Type B pancreatic cell (in vitro differentiated cells): ENCODE measurements around the gene HOXB7. TPM values are rescaled to one million over a fixed set of nuclear protein-coding genes. Genes with fewer than 3 reads are reported as not detected.

Experiments
- DNase-seq: peaks from one replicate; pipeline ENCODE4 v3.0.0; 2021; ENCODE audit warnings: mixed read lengths; ENCODE audit not compliant: unreplicated experiment; ENCODE audit errors: extremely low spot score
- H3K27ac Mint-ChIP-seq: 2 replicates; pipeline ENCODE4 v1.8.0; 2021; ENCODE audit warnings: mild to moderate bottlenecking, mixed read lengths
- H3K27me3 Mint-ChIP-seq: 2 replicates; pipeline ENCODE4 v1.8.0; 2021; ENCODE audit warnings: mixed read lengths
- H3K36me3 Mint-ChIP-seq: 2 replicates; pipeline ENCODE4 v1.8.0; 2021; ENCODE audit warnings: mixed read lengths
- H3K4me1 Mint-ChIP-seq: one replicate; pipeline ENCODE4 v1.8.0; 2021; ENCODE audit warnings: mixed read lengths; ENCODE audit not compliant: unreplicated experiment
- H3K4me3 Mint-ChIP-seq: 2 replicates; pipeline ENCODE4 v1.8.0; 2021; ENCODE audit warnings: mild to moderate bottlenecking, mixed read lengths
- H3K9me3 Mint-ChIP-seq: 2 replicates; pipeline ENCODE4 v1.8.0; 2021; ENCODE audit warnings: mixed read lengths
- CTCF ChIP-seq: fragments of 200-600 bp; sonication (generic); conservative IDR thresholded peaks from 2 replicates; pipeline ENCODE4 v1.5.0; 2021; ENCODE audit warnings: antibody characterized with exemption, mild to moderate bottlenecking
- total RNA-seq: library from RNA; stranded (reverse); gene quantifications from 2 replicates; pipeline ENCODE4 v1.2.1, GENCODE V29; 2021; ENCODE audit warnings: low replicate concordance

Gene HOXB7
- total RNA-seq, 1 donor from 2014 or later = 9.8 TPM

- Mint-ChIP-seq H3K36me3 (no peaks in the 10 kb centered on the region), H3K27me3 (peaks cover 98% of the 10 kb centered on the region), H3K4me3 (peak within 1 kb of the TSS; percentile 88), H3K9me3 (no peaks in the 10 kb centered on the region), H3K4me1 (peaks cover 9% of the 10 kb centered on the region), H3K27ac (peak within 1 kb of the TSS; percentile 82)
- DNase-seq = no peak
- no peak for TF ChIP-seq CTCF
Observed at GRCh38 chr17:48626245-48627117, 15.7 kb upstream of the HOXB7 start, which contains the start of gene HOXB9. HOXB9 (minus strand) TSS chr17:48626358; CDS start chr17:48626269, 89 bp downstream.

GRCh38 chr17:48625495-48626244, 14.9 kb upstream of the HOXB7 start:
- TF ChIP-seq CTCF = no peak
- peaks cover 98% of the 10 kb centered on the region for H3K27me3 Mint-ChIP-seq
- peak overlapping the region; percentile 88 for H3K4me3 Mint-ChIP-seq
- DNase-seq = no peak
- H3K27ac Mint-ChIP-seq = no peak overlapping the region
- H3K36me3 Mint-ChIP-seq = no peaks in the 10 kb centered on the region
- no peaks in the 10 kb centered on the region for H3K9me3 Mint-ChIP-seq
- H3K4me1 Mint-ChIP-seq = peaks cover 9% of the 10 kb centered on the region

GRCh38 chr17:48624544-48625494, 14.0 kb upstream of the HOXB7 start:
- Mint-ChIP-seq H3K4me3 (peak overlapping the region; percentile 88), H3K27ac (no peak overlapping the region), H3K4me1 (peaks cover 9% of the 10 kb centered on the region), H3K9me3 (no peaks in the 10 kb centered on the region), H3K27me3 (peaks cover 98% of the 10 kb centered on the region), H3K36me3 (no peaks in the 10 kb centered on the region)
- no peak for DNase-seq
- TF ChIP-seq CTCF = no peak

GRCh38 chr17:48624118-48624517, 13.3 kb upstream of the HOXB7 start:
- peaks cover 98% of the 10 kb centered on the region for H3K27me3 Mint-ChIP-seq
- DNase-seq = no peak
- no peak overlapping the region for H3K27ac Mint-ChIP-seq
- TF ChIP-seq CTCF = no peak
- H3K4me3 Mint-ChIP-seq = peak overlapping the region; percentile 76
- H3K36me3 Mint-ChIP-seq = no peaks in the 10 kb centered on the region
- H3K9me3 Mint-ChIP-seq = no peaks in the 10 kb centered on the region
- peaks cover 14% of the 10 kb centered on the region for H3K4me1 Mint-ChIP-seq

- Mint-ChIP-seq H3K27ac (no peak overlapping the region), H3K36me3 (no peaks in the 10 kb centered on the region), H3K27me3 (peaks cover 98% of the 10 kb centered on the region), H3K4me1 (peaks cover 19% of the 10 kb centered on the region), H3K9me3 (no peaks in the 10 kb centered on the region), H3K4me3 (peak overlapping the region; percentile 63)
- DNase-seq = no peak
- no peak for TF ChIP-seq CTCF
Observed at GRCh38 chr17:48623583-48623982, 12.8 kb upstream of the HOXB7 start.
